HepG2 (cell line): ENCODE data around the gene NR2F6. TPM values are rescaled to one million over a fixed set of nuclear protein-coding genes. Genes with fewer than 3 reads are reported as not detected.

ENCODE experiments used
- AFF4 ChIP-seq: sonication (generic); formaldehyde crosslinking; IDR thresholded peaks from 2 replicates; pipeline ENCODE4 v1.4.0; 2020; ENCODE audit warnings: missing genetic modification reagents
- FOXC1 ChIP-seq: sonication (generic); formaldehyde crosslinking; IDR thresholded peaks from 2 replicates; pipeline ENCODE4 v1.8.0; 2022; ENCODE audit warnings: mild to moderate bottlenecking, missing genetic modification reagents, borderline replicate concordance
- JDP2 ChIP-seq: sonication (generic); formaldehyde crosslinking; IDR thresholded peaks from 2 replicates; pipeline ENCODE4 v1.8.1; 2022; ENCODE audit warnings: missing genetic modification reagents, borderline replicate concordance
- KAT2B ChIP-seq: fragments of 150-350 bp; IDR thresholded peaks from 2 replicates; pipeline ENCODE4 v1.6.1; 2014; ENCODE audit warnings: low read depth, low read length, borderline replicate concordance
- MAFG ChIP-seq: sonication (generic); formaldehyde crosslinking; IDR thresholded peaks from 2 replicates; pipeline ENCODE4 v1.5.1; 2020; ENCODE audit warnings: mild to moderate bottlenecking, missing genetic modification reagents
- MEIS1 ChIP-seq: sonication (generic); formaldehyde crosslinking; IDR thresholded peaks from 2 replicates; pipeline ENCODE4 v1.9.0; 2021; ENCODE audit warnings: mild to moderate bottlenecking, missing genetic modification reagents, moderate library complexity, borderline replicate concordance
- NR1H2 ChIP-seq: sonication (generic); formaldehyde crosslinking; IDR thresholded peaks from 2 replicates; pipeline ENCODE4 v1.8.1; 2022; ENCODE audit warnings: low read depth, missing genetic modification reagents, borderline replicate concordance
- NR2F2 ChIP-seq: IDR thresholded peaks from 2 replicates; pipeline ENCODE4 v1.6.1; 2012; ENCODE audit warnings: low read depth, inconsistent platforms, borderline replicate concordance
- PRDM4 ChIP-seq: sonication (generic); formaldehyde crosslinking; IDR thresholded peaks from 2 replicates; pipeline ENCODE4 v1.9.0; 2021; ENCODE audit warnings: missing genetic modification reagents, borderline replicate concordance
- RARA ChIP-seq: IDR thresholded peaks from 2 replicates; pipeline ENCODE4 v1.6.1; 2016; ENCODE audit warnings: missing genetic modification reagents, missing compliant biosample characterization
- RARG ChIP-seq: sonication (generic); formaldehyde crosslinking; IDR thresholded peaks from 2 replicates; pipeline ENCODE4 v1.4.0; 2020; ENCODE audit warnings: low read depth, mild to moderate bottlenecking, missing genetic modification reagents
- RBM22 ChIP-seq: fragments of 200-400 bp; formaldehyde crosslinking; optimal IDR thresholded peaks from 2 replicates; pipeline ENCODE3; 2017; ENCODE audit warnings: mild to moderate bottlenecking, low read length, moderate library complexity
- SP140L ChIP-seq: sonication (generic); formaldehyde crosslinking; IDR thresholded peaks from 2 replicates; pipeline ENCODE4 v1.4.0; 2020; ENCODE audit warnings: missing genetic modification reagents, borderline replicate concordance
- TFE3 ChIP-seq: IDR thresholded peaks from 2 replicates; pipeline ENCODE4 v1.6.1; 2016
- TP53 ChIP-seq: sonication (generic); formaldehyde crosslinking; conservative IDR thresholded peaks from 2 replicates; pipeline ENCODE4 v1.4.0; 2020; ENCODE audit warnings: missing genetic modification reagents
- ZKSCAN8 ChIP-seq: IDR thresholded peaks from 2 replicates; pipeline ENCODE4 v1.6.1; 2016; ENCODE audit warnings: borderline replicate concordance, missing genetic modification reagents, missing compliant biosample characterization
- ZNF251 ChIP-seq: sonication (generic); formaldehyde crosslinking; IDR thresholded peaks from 2 replicates; pipeline ENCODE4 v1.9.0; 2021; ENCODE audit warnings: mild to moderate bottlenecking, missing genetic modification reagents
- ZNF746 ChIP-seq: sonication (generic); formaldehyde crosslinking; IDR thresholded peaks from 2 replicates; pipeline ENCODE4 v1.8.0; 2022; ENCODE audit warnings: mild to moderate bottlenecking, missing genetic modification reagents
- ZNF761 ChIP-seq: sonication (generic); formaldehyde crosslinking; conservative IDR thresholded peaks from 2 replicates; pipeline ENCODE4 v1.4.0; 2020; ENCODE audit warnings: mild to moderate bottlenecking, missing genetic modification reagents
- ZSCAN5A ChIP-seq: sonication (generic); formaldehyde crosslinking; IDR thresholded peaks from 2 replicates; pipeline ENCODE4 v1.8.0; 2022; ENCODE audit warnings: mild to moderate bottlenecking, missing genetic modification reagents, borderline replicate concordance
- polyA plus RNA-seq, 8 experiments: library from polyadenylated mRNA; depleted of rRNA in 3 of 8; stranded (reverse) in 7 of 8; unstranded in 1 of 8; fragments of >200 nt; fragmentation: Illumina TruSeq in 4 of 8; extraction: Trizol in 4 of 8; gene quantifications; 2 replicates each; pipeline versions ENCODE4 v1.2.1 to v1.2.3, GENCODE V29; 2011 to 2016; ENCODE audit warnings: low read depth in 4 of 8, missing spikeins in 1 of 8, mixed read lengths in 1 of 8; ENCODE audit not compliant: insufficient read depth in 1 of 8
- total RNA-seq, 5 experiments: library from RNA; depleted of rRNA; stranded (reverse); fragments of >200 nt; fragmentation: Illumina TruSeq; extraction: Trizol; gene quantifications; 2 replicates each; pipeline ENCODE4 v1.2.3, GENCODE V29; 2016; ENCODE audit warnings: low read depth in 1 of 5

The NR2F6 gene
- total and polyA plus RNA-seq, 2 of the 13 experiments (the other 11 are each of a cell fraction or from before 2014, with no cell fraction given) = 30.9 to 72.4 TPM

- peak; percentile 75 for TF ChIP-seq ZSCAN5A (CRISPR knock-in tag)
- no peak for TF ChIP-seq SP140L (CRISPR knock-in tag)
- peak; percentile 100 for TF ChIP-seq NR2F2
- no peak for TF ChIP-seq ZNF251
- TF ChIP-seq RBM22 = no peak
- peak; percentile 99 for TF ChIP-seq ZKSCAN8 (CRISPR knock-in tag)
- no peak for TF ChIP-seq KAT2B
- no peak for TF ChIP-seq JDP2 (CRISPR knock-in tag)
- TF ChIP-seq TP53 (CRISPR knock-in tag) = no peak
- TF ChIP-seq FOXC1 (CRISPR knock-in tag) = peak; percentile 69
- peak; percentile 97 for TF ChIP-seq ZNF746
- TF ChIP-seq MAFG = no peak
- TF ChIP-seq MEIS1 (CRISPR knock-in tag) = 0 out of 2 replicates have a peak, but pooled peaks have one; percentile 80
- no peak for TF ChIP-seq AFF4 (CRISPR knock-in tag)
- no peak for TF ChIP-seq RARG (CRISPR knock-in tag)
- TF ChIP-seq PRDM4 (CRISPR knock-in tag) = no peak
- peak; percentile 99 for TF ChIP-seq RARA (CRISPR knock-in tag)
- peak; percentile 95; the same call in 1 of the 2 replicates for TF ChIP-seq NR1H2 (CRISPR knock-in tag)
- 0 out of 2 replicates have a peak, but pooled peaks have one; percentile 64 for TF ChIP-seq ZNF761
- peak; percentile 69; the same call in 1 of the 2 replicates for TF ChIP-seq TFE3
Measured at GRCh38 chr19:17248011-17248776, 2.5 kb upstream of the NR2F6 start (continued).
